NT2/D1 (cell line): ENCODE data around the gene MEF2B.

ENCODE experiments used
- SUZ12 ChIP-seq: IDR thresholded peaks from 2 replicates; pipeline ENCODE4 v1.6.1; 2011; ENCODE audit not compliant: insufficient read length, insufficient read depth; ENCODE audit errors: extremely low read depth
- YY1 ChIP-seq: IDR thresholded peaks from 2 replicates; pipeline ENCODE4 v1.6.1; 2011; ENCODE audit not compliant: insufficient read length, insufficient read depth
- ZNF274 ChIP-seq: IDR thresholded peaks from 2 replicates; pipeline ENCODE4 v1.6.1; 2011; ENCODE audit warnings: mild to moderate bottlenecking, low read depth, low read length

- no peak for TF ChIP-seq YY1
- no peak for TF ChIP-seq ZNF274
- TF ChIP-seq SUZ12, result no peak
Measured at GRCh38 chr19:19123386-19123785, 46.7 kb downstream of the MEF2B start.
